ENCODE measurements around the gene FSHR. TPM values are rescaled to one million over a fixed set of nuclear protein-coding genes. Genes with fewer than 3 reads are reported as not detected.

Gene FSHR
- total and polyA plus RNA-seq, 2 donors (not counting 3 experiments of a cell fraction or from before 2014, with no cell fraction given): not detected

GRCh38 chr2:49174750-49175149 lies 20.4 kb upstream of the FSHR start:
- ChIA-PET POLR2A (no interaction called here), CTCF (no interaction called here)
- no peaks in the 10 kb centered on the region for H3K4me1 ChIP-seq (ENCODE audit: control insufficient read depth, extremely low read depth, insufficient read depth, low read length)
- H3K4me2 ChIP-seq (ENCODE audit: insufficient read depth, low read length): no peak overlapping the region
- no peak for DNase-seq (ENCODE audit: low read depth, low spot score)
- no peaks in the 10 kb centered on the region for H4K20me1 ChIP-seq (replicated peaks; ENCODE audit: control insufficient read depth, extremely low read depth, insufficient read depth, low read length)
- TF ChIP-seq MYC (IDR thresholded peaks at IDR 0.05; ENCODE audit: low read depth, low read length) (no peak), EZH2 (IDR thresholded peaks at IDR 0.05; ENCODE audit: borderline replicate concordance, low read depth, low read length, severe bottlenecking) (no peak), POLR2A (IDR thresholded peaks at IDR 0.05; ENCODE audit: low read depth, low read length) (no peak), FOS (IDR thresholded peaks at IDR 0.05; ENCODE audit: borderline replicate concordance, insufficient read depth, low read length) (no peak), CTCF (IDR thresholded peaks at IDR 0.05; ENCODE audit: extremely low read depth in 1 of 2, insufficient read depth in 1 of 2, low read depth in 1 of 2, low read length in 2 of 2) (no peak), POLR2AphosphoS5 (IDR thresholded peaks at IDR 0.05; ENCODE audit: insufficient read depth, low read depth, low read length) (no peak), JUN (IDR thresholded peaks at IDR 0.05; ENCODE audit: borderline replicate concordance, insufficient read depth, insufficient read length, low read depth) (no peak), GATA2 (IDR thresholded peaks at IDR 0.05; ENCODE audit: insufficient read depth, insufficient read length, low read depth, low read length) (no peak)
- TF ChIP-seq, protein P1, sequence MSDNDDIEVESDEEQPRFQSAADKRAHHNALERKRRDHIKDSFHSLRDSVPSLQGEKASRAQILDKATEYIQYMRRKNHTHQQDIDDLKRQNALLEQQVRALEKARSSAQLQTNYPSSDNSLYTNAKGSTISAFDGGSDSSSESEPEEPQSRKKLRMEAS (IDR thresholded peaks at IDR 0.05; ENCODE audit: insufficient read depth, insufficient read length): no peak
- no peaks in the 10 kb centered on the region for H3K27me3 ChIP-seq (ENCODE audit: control insufficient read depth in 2 of 2, insufficient read depth in 2 of 2, low read length in 2 of 2)
- H3K9me3 ChIP-seq (replicated peaks; ENCODE audit: control insufficient read depth, insufficient read depth, low read length): peaks cover 2% of the 10 kb centered on the region
- H3K4me3 ChIP-seq (replicated peaks in 1 of 3; ENCODE audit: insufficient read depth in 1 of 3, low read depth in 1 of 3, low read length in 3 of 3): no peak overlapping the region
- H3K9me1 ChIP-seq (replicated peaks; ENCODE audit: control insufficient read depth, extremely low read depth, insufficient read depth, low read length): no peaks in the 10 kb centered on the region
- no peak overlapping the region for H3K9ac ChIP-seq (replicated peaks; ENCODE audit: extremely low read depth, insufficient read depth, low read length)
- H3K79me2 ChIP-seq (ENCODE audit: control insufficient read depth, insufficient read depth, low read length): no peaks in the 10 kb centered on the region
- FAIRE-seq: no peak
- H2AFZ ChIP-seq (ENCODE audit: low read depth, low read length): no peak overlapping the region
- dilution Hi-C loops (cut with MboI; ENCODE audit: extremely low pct_ligation_motif_present, low sequenced_read_pairs): no loop called here
- no peak overlapping the region for H3K27ac ChIP-seq (ENCODE audit: insufficient read depth, low read depth, low read length)
- H3K36me3 ChIP-seq (ENCODE audit: control insufficient read depth in 2 of 2, extremely low read depth in 1 of 2, insufficient read depth in 2 of 2, low read length in 2 of 2): no peaks in the 10 kb centered on the region
- intact Hi-C loops (cut with micrococcal nuclease): no loop called here
- no TSS peak for BruUV-seq (replicated peaks)

All from endothelial cell of umbilical vein (primary cell).